ENCODE data around the gene MBNL3.
"Not testable (repeated sequence)": the region's sequence is repeated elsewhere in the genome, so short reads cannot be mapped to it uniquely, and the experiment has no call there.

MBNL3 gene

DNA sequence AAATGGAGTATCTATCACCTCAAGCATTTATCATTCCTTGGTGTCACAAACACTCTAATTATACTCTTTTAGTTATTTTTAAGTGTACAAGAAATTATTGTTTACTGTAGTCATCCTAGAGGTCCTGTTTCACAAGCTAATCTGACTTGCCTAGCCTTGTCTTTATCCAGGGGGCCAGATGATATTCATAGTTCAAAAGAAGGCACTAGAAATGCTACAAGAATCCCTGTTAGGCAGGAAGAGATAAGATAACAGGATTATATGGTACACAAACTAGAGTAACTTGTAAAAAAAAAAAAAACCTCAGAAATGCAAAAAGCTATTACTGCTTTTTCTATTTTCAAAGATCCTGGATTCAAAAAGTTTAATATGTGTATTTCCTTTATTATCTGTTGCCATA is 95.8 kb downstream of the MBNL3 start:
- no peak for DNase-seq (ENCODE audit: low read depth, low spot score)
- no peak overlapping the region for H3K4me3 ChIP-seq (ENCODE audit: low read length)

DNA sequence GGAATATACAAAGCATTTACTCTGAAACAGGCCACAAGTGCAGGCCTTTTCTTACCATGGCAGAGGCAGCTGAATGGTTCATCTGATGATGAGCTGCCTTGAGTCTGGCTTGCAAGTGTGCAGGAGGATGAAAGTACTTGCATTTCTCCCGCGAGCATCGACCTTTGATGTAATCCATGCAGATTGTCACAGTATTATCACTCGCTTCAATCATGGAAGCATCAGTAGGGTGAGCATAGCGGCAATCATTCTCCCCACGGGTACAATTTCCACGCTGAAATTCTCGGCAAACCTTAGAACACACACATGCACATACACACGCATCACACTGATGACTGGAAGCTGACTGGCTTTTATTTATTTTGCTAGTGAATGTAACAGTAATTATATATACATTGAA is 98.0 kb downstream of the MBNL3 start:
- DNase-seq (ENCODE audit: low read depth, low spot score), result no peak
- no peak overlapping the region for H3K4me3 ChIP-seq (ENCODE audit: low read length)

DNA sequence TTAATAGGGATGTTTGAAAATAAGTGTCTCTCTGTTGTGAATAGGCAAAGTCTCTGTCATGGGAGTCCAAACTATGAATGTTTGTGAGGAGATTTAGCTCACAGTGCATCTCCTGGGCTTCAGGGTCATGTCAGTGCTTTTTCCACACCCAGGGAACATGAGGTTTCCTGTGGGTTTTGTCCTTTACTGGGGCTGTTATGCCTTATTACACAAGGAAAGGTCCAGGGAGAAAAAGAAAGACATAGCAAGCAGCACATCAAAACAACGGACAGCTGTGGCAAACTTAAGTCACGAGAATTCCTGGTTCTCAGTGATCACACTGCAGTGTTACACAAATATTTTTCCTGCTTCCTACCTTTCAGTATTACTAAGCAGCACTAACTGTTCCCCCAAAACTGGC is 99.4 kb downstream of the MBNL3 start:
- DNase-seq (ENCODE audit: low read depth, low spot score), result no peak
- H3K4me3 ChIP-seq (ENCODE audit: low read length), result no peak overlapping the region

DNA sequence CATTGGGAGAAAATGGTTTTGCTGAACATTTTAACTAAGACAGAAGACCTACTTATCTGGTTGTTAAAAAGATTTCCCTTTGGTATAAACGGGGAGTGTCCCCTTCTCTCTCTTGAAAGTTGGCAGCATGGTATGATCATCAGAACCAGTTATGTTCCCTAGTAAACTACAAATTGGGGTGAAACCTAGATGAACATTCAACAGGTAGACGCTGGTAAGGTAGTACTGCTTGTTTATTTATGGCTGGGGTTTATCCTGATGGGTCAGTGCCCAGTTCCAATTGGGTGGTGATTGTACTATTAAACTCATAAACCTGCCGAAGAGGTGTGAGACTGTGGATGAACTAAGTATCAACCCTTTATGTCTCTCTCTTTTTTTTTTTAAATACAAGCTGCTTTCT is 100.5 kb downstream of the MBNL3 start:
- H3K4me3 ChIP-seq (ENCODE audit: low read length), result no peak overlapping the region
- no peak for DNase-seq (ENCODE audit: low read depth, low spot score)

DNA sequence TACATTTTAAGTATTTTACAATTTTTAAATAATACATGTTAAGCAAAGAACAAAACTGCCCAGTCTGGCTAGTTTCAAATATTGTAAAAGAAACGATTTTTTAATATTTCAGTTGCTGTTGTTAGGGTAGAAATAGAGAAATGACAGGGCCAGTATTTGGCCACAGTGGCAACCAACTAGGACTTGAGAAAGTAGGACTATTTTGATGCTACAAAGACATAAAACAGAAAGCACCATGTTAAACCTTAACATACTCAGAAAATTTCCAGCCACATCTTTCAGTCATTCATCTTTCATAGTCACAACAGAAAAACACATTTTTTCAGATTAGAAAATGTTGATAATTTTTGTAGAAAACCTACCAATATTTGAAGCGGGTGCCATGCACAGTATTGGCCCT is 104.5 kb downstream of the MBNL3 start:
- DNase-seq (ENCODE audit: low read depth, low spot score), result no peak
- H3K4me3 ChIP-seq (ENCODE audit: low read length), result no peak overlapping the region

DNA sequence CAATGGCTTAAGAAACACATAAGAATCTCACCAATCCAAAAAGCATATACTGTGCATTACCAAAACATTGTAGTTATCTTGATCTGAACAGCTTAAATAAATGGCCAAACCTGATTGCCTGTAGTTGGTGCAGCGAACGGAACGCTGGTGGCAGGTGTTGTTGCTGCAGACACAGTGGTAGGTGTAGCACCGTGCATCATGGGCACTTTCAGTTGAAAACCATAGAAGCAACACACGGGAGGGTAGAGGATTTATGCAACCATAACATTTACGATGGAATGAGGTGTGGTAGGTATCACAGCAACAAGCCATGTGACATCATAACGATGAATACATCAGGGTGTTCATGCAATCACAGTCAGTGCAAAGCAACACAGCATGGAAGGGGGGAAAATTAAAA is 106.8 kb downstream of the MBNL3 start:
- DNase-seq (ENCODE audit: low read depth, low spot score), result no peak
- H3K4me3 ChIP-seq (ENCODE audit: low read length), result no peak overlapping the region

DNA sequence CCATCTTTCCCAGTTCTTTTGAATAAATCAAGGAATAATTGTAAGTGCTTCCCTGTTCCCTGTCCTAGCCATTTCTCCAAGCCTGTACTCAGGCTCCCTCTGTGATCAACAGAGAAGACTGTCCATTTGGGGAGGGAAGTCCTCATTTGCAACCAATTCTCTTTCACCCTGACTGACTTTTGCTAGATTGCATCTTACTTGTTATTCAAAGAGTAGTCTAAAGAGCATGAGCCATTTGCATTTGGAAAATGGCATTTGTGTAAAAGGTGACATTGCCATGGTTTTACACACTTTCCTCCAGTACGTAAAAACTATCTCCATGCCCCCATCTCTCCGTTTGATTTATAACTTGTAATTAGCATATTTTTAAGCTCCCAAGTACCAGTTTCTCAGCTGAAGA is 110.6 kb downstream of the MBNL3 start:
- H3K4me3 ChIP-seq (ENCODE audit: low read length), result no peak overlapping the region
- DNase-seq (ENCODE audit: low read depth, low spot score), result no peak

DNA sequence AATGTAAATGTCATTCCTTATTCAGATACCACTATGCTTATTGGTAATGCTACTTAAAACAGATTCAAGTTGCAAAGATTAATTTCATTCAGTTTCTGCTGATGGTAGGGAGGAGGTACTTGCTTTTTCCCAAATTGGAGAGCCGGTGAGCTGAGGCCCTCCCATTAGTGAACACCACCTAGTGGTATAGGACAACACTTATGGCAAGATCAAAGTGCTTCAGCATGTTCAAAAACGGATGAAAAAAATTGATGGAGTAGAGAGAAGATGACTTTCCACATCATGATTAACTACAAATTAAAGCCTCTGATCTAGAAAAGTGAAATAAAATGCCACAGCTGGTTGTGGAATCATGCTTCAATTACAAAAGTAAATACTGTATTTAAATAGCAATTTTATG is 112.9 kb downstream of the MBNL3 start:
- H3K4me3 ChIP-seq (ENCODE audit: low read length), result no peak overlapping the region
- peak; percentile 3 for DNase-seq (ENCODE audit: low read depth, low spot score)

DNA sequence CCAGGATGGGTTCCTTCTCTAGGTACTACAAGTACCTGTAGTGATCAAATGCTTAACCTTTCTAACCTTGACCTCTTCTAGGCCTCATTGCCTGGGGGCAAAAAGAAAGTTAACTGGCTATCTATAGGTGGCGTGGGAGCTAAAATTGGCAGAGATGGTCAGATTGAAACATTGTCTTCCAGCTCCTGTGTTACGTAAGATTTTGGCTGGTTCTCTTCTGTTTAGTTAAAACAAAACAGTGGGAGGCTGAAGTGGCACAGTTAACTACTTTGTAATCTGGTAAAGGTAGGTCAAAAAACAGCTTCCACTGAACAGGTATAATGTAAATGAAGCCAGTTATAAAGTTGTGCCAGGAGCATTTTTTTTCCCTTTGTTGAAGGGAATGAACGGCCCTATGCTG is 115.2 kb downstream of the MBNL3 start:
- DNase-seq (ENCODE audit: low read depth, low spot score), result no peak
- H3K4me3 ChIP-seq (ENCODE audit: low read length), result no peak overlapping the region

DNA sequence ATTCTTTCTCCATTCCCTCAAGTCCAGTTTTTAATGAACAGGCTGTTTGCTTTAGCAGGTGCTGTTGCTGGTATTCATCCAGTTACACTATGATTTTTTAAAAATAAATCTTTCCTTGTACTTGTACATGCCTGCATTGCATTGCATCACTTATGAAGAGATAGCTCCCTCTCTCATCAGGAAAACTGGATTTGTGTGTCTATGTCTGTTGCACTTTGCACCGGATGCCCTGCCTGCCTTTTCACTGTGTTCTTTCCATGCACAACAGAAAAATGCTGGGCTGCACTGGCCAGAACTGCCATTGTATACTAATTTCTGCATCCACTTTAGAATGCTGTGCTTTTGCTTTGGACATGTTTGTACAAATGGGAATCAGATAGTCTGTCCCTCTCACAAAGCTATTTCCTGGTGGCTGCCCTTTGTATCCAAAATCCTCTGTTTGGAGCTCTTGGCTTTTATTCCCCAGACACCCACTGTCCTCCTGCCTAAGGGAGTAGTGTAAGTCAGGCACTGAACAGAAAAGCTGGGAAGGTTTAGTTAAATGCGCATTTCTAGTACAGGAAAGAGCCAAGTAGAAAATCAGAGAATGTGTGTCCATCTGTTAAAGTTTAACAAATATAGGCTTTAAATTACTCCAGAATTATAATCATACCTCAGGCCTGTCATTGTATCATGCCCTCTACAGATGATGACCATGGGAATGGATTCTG is 119.1 kb downstream of the MBNL3 start:
- H3K4me3 ChIP-seq (ENCODE audit: low read length), result no peak overlapping the region
- no peak for DNase-seq (ENCODE audit: low read depth, low spot score)

DNA sequence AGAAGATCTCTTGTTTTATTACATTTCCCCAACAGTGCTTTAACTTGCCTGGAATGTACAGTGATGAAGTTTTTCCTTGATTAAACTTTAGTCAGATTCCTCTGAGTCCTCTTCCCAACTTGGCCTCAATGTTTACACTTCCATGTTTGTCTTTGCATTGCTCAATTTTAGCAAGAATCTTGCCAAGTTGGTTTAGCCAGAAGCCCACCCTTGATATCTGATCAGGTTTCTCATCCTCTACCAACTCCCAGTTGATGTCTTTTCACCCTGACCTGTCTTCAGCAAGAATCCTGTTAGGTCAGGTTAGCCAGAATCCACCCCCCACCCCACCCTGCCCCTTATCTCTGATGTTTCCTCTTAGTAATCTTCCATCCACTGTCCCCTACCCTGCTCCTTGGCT is 120.9 kb downstream of the MBNL3 start:
- H3K4me3 ChIP-seq (ENCODE audit: low read length), result no peak overlapping the region
- no peak for DNase-seq (ENCODE audit: low read depth, low spot score)

DNA sequence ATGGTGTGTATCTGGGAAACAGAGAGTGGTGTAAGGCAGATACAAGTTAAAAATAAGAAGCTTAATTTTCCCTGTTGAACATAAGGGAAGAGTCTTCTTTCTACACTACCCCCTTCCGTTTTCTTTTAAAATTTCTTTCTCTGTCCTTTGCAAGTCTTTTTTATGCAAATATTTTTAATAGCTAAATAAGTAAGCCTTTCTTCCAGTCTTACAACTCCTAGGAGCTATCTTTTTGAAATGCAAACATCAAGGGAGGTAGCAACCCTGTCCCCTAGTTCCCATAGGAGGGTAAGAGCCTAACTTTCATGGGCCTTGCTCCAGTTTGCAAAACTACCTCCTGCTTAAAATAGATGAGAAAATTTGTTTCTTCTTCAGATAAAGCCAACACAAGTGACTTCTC is 121.5 kb downstream of the MBNL3 start:
- DNase-seq (ENCODE audit: low read depth, low spot score), result no peak
- H3K4me3 ChIP-seq (ENCODE audit: low read length), result no peak overlapping the region

DNA sequence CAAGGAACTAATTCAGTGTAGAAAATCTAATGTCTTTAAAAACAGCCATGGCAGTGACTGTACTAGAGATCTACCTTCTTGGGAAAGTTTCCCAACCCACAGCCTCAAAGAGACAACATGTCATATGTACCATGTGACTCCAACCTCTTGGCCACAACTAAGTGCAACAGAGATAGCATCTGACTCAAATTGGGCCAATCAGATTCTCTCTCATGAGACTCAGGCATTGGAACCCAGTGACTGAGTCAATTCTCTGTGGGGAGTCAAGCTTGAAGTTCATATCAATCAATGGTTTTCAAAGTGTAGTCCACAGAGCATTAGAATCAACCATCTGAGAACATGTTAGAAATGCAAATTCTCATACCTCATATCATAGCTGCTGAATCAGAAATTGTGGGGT is 123.3 kb downstream of the MBNL3 start:
- peak; percentile 12 for DNase-seq (ENCODE audit: low read depth, low spot score)
- H3K4me3 ChIP-seq (ENCODE audit: low read length), result no peak overlapping the region

DNA sequence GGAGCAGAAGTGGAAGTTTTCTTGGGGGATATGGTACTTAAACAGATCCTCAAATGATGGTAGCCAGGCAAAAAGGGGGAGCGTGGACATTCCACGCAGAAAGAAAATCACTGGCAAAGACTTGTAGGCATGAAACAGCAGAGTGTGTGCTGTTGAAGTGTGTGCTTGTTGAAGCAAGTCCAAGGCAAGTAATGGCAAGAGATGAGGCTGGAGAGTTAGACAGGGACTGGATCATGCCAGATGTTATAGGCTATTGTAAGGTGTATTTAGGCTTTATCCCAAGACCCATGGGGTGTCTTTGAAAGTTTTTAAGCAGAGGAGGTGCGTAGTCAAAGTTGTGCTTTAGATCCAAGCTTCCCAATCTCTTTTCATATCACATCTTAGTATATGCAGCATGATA is 124.5 kb downstream of the MBNL3 start:
- no peak for DNase-seq (ENCODE audit: low read depth, low spot score)
- H3K4me3 ChIP-seq (ENCODE audit: low read length), result no peak overlapping the region

DNA sequence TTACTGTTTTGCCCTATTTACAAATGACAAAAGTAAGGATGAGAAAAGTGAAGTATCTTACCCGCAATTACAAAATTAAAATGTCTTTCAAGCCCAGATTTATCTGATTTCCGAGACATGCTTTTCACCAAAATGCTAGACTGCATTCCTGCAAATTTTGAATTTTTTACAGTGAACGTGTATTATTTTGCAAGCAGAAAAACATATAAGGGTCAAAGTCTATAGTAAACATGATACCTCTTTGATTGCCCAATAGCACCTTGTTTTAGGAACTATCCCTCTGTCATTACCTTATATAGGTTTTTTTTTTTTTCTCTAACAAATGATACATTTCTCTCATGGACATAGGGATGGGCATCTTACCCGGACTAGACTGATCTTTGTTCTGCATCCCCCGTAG is 135.4 kb downstream of the MBNL3 start:
- no peak overlapping the region for H3K4me3 ChIP-seq (ENCODE audit: low read length)
- DNase-seq (ENCODE audit: low read depth, low spot score), result no peak

DNA sequence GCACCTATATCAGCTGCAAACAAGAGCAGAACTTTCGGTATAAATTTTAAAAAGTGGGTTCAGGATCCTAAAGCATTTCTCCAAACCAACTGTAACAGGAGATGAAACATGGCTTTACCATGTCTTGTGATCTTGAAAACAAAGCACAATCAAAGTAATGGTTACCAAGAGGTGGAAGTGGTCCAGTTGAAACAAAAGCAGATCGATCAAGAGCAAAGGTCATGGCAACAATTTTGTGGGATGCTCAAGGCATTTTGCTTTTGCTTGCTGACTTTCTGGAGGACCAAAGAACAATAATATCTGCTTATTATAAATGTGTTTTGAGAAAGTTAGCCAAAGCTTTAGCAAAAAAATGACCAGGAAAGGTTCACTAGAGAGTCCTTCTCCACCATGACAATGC is 152.7 kb downstream of the MBNL3 start:
- no peak overlapping the region for H3K4me3 ChIP-seq (ENCODE audit: low read length)
- DNase-seq (ENCODE audit: low read depth, low spot score), result no peak

DNA sequence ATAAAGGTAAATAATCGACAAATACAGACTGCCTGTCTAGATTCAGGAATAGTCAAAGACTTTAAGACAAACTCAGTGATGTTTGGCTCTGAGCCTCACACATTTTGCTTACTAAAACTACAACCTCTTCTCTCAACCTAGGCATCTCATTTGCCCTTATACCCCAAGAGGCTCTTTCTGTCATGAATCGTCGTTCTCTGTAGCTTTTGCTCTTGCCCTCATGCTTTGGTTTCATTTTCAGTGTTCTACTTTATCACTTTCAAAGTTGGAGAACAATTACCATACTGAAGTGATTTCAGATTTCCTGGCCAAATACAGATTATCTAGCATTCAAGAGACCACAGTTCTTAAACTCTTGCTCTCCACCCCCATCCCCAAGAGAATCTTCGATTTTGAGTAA is 155.5 kb downstream of the MBNL3 start:
- no peak overlapping the region for H3K4me3 ChIP-seq (ENCODE audit: low read length)
- no peak for DNase-seq (ENCODE audit: low read depth, low spot score)

DNA sequence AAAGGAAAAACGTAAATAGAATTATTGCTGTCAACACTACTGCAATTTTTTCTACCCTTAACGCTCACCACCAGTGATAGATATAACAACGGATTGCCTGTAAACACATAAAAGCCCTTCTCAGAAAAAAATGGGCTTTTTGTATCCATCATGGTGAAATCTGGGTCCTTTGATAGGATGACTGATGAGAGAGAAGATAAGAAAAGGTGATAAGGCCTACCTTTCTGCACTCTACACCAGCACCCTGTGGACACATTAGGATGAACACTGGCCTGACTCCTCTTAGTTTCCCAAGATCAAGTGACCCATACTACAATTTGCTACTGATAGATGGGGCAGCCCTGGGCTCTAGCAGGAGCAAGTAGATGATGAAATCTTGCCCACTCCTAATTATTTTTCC is 157.3 kb downstream of the MBNL3 start:
- no peak overlapping the region for H3K4me3 ChIP-seq (ENCODE audit: low read length)
- no peak for DNase-seq (ENCODE audit: low read depth, low spot score)

DNA sequence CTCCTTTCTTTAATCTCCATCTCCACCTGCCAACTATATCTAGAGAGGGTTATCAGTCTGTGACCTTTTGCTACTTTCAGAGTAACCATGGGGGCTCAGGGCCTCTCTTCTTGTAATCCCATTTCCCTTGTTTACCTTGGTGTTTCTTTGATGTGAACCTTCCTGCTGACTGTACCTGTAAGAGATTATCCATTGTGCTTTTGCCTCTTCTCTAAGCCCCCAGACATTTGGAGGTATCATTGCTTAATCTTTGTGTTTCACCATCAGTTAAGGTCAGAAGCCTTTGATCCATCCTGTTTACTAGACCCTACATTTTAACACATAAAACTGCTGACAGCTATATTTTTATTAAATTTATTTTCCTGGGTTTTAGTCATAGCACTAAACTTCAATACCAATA is 157.8 kb downstream of the MBNL3 start:
- H3K4me3 ChIP-seq (ENCODE audit: low read length), result no peak overlapping the region
- no peak for DNase-seq (ENCODE audit: low read depth, low spot score)

DNA sequence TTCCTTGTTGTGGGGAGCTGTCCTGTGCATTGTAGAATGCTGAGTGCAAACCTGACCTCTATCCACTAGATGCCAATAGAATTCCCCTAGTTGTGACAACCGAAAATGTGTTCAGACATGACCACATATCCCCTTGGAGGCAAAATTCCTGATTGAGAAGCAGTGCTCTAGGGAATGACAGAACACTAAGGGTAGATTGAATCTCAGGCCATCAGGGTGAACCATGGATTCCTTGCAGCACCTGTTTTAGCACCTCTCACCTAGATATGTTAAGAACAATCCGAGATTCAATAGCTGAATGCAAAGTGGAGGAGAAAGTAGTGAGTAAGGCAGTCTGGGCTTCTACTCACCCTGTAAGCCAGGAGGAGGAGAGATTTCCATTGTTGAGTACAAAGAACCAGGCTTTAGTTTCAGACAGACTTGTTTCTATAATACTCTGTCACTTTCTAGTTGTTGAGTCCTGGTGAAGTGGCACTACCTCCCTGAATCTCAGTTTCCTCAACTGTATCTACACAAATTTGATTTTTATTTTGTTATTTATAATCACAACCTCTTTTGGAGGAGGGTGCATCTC is 158.6 kb downstream of the MBNL3 start:
- no peak for DNase-seq (ENCODE audit: low read depth, low spot score)

DNA sequence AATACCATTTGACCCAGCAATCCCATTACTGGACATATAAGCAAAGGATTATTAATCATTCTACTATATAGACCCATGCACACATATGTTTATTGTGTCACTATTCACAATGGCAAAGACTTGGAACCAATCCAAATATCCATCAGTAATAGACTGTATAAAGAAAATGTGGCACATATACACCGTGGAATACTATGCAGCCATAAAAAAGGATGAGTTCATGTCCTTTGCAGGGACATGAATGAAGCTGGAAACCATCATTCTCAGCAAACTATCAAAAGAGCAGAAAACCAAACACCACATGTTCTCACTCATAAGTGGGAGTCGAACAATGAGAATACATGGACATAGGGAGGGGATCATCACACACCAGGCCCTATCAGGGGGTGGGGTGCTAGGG is 161.9 kb downstream of the MBNL3 start:
- not testable (repeated sequence) for H3K4me3 ChIP-seq (ENCODE audit: low read length); DNase-seq (ENCODE audit: low read depth, low spot score)

More for the DNA sequence above, 158.6 kb downstream of the MBNL3 start:
- H3K4me3 ChIP-seq (ENCODE audit: low read length), result no peak overlapping the region
